ENCODE results near the gene GALE. TPM values are rescaled to one million over a fixed set of nuclear protein-coding genes. Genes with fewer than 3 reads are reported as not detected.

The GALE gene
- total and polyA plus RNA-seq, 2 of the 13 experiments (the other 11 are each of a cell fraction or from before 2014, with no cell fraction given) = 85.2 to 88.4 TPM

DNA sequence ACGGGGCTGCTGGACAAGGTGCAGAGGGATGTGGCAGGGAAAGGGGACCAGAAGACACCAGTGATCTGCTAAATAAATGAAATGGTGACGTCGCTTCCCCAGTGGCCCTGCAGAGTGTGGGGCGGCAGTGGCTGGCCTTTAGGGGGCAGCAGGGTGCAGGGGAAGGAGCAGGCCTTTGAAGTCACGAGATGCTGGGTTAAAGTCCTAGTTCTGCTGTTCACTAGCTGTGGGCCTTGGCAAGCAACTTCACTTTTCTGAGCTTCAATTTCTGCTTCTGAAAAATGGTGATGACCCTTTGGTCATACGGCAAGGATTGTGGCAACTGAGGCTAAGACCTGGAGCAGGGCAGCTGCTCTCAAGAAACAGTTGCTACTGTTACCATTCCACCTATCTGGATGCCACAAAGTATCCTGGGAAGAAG is 9.2 kb upstream of the GALE start (continued):
- TF ChIP-seq, protein P1, sequence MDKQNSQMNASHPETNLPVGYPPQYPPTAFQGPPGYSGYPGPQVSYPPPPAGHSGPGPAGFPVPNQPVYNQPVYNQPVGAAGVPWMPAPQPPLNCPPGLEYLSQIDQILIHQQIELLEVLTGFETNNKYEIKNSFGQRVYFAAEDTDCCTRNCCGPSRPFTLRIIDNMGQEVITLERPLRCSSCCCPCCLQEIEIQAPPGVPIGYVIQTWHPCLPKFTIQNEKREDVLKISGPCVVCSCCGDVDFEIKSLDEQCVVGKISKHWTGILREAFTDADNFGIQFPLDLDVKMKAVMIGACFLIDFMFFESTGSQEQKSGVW (CRISPR knock-in tag; IDR thresholded peaks at IDR 0.05; ENCODE audit: borderline replicate concordance) = no peak
- TF ChIP-seq DNMT3B (CRISPR knock-in tag; conservative IDR thresholded peaks at IDR 0.05) (no peak), ZZZ3 (CRISPR knock-in tag; IDR thresholded peaks at IDR 0.05; ENCODE audit: borderline replicate concordance) (no peak), CERS6 (CRISPR knock-in tag; IDR thresholded peaks at IDR 0.05) (no peak), GPN1 (CRISPR knock-in tag; IDR thresholded peaks at IDR 0.05; ENCODE audit: borderline replicate concordance) (no peak), TIGD3 (CRISPR knock-in tag; IDR thresholded peaks at IDR 0.05; ENCODE audit: borderline replicate concordance) (no peak), SMAD1 (CRISPR knock-in tag; IDR thresholded peaks at IDR 0.05; ENCODE audit: borderline replicate concordance, low read depth) (no peak), ATF4 (CRISPR knock-in tag; IDR thresholded peaks at IDR 0.05) (no peak), ZNF256 (CRISPR knock-in tag; conservative IDR thresholded peaks at IDR 0.05) (no peak), ZNF597 (CRISPR knock-in tag; IDR thresholded peaks at IDR 0.05) (no peak), ZNF672 (CRISPR knock-in tag; IDR thresholded peaks at IDR 0.05) (no peak), LRRFIP1 (CRISPR knock-in tag; conservative IDR thresholded peaks at IDR 0.05) (no peak), MAFK (conservative IDR thresholded peaks at IDR 0.05 in 1 of 2, IDR thresholded peaks at IDR 0.05 in 1 of 2; ENCODE audit: low read length in 2 of 2) (no peak), MYNN (CRISPR knock-in tag; IDR thresholded peaks at IDR 0.05; ENCODE audit: low read depth) (no peak), HNF1B (CRISPR knock-in tag; IDR thresholded peaks at IDR 0.05) (no peak), ZNF660 (CRISPR knock-in tag; IDR thresholded peaks at IDR 0.05; ENCODE audit: borderline replicate concordance, low read depth) (no peak), REPIN1 (CRISPR knock-in tag; IDR thresholded peaks at IDR 0.05; ENCODE audit: borderline replicate concordance, low read depth) (peak; percentile 48; the same call in 1 of the 2 replicates), FOXK2 (IDR thresholded peaks at IDR 0.05) (no peak)
